HG03460 (cell line): Measurements from ENCODE around the gene TMEM151A.
"Not testable (repeated sequence)": the region's sequence is repeated elsewhere in the genome, so short reads cannot be mapped to it uniquely, and the experiment has no call there.

ENCODE experiments used
- ATAC-seq: cut with Tn5 transposase; IDR thresholded peaks from one replicate; pipeline ENCODE4 v1.9.1; 2021; ENCODE audit not compliant: unreplicated experiment

The TMEM151A gene

DNA sequence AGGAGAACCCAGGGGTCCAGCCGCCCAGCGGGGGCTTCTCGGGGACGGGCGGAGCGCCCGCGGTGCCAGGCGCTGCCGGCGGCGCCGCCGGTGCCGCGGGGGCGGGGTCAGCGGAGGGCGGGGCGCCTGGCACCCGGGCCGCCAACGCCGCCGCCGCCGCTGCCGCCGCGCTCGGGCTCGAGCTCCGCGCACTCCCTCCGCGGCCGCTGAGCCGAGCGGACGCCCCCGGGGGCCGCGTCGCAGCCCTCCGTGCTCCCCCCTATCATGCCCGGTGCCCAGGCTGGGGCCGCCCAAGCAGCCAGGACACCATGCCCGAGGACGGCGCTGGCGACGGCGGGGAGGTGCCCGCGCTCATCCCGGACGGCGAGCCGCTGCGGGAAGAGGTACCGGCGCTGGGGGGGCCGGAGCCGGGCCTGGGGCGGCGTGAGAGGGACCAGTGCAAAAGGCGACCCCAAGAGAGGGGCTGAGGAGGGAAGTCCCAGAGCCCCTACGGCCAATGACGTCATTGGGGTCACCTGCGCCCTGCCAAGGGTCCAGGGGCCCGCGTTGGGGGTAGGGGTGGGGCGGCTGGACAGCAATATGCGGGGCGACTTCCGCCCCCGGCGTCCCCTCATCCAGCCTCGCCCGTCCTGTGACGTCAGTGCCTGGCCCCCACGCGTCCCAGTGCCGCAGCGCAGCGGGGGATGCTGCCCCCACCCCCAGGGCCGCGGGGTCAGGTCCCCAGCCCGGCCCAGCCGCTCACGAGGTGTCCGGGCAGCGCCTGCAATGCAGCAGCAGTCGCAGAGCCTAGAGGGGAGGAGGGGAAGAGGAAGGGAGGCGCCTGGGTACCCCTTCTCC, at the start of gene TMEM151A:
Gene TMEM151A, plus strand, starts transcription at position 189 of the 837 bp plus-strand sequence. Its CDS starts 120 bp downstream, at position 309.
- ATAC-seq = no peak

DNA sequence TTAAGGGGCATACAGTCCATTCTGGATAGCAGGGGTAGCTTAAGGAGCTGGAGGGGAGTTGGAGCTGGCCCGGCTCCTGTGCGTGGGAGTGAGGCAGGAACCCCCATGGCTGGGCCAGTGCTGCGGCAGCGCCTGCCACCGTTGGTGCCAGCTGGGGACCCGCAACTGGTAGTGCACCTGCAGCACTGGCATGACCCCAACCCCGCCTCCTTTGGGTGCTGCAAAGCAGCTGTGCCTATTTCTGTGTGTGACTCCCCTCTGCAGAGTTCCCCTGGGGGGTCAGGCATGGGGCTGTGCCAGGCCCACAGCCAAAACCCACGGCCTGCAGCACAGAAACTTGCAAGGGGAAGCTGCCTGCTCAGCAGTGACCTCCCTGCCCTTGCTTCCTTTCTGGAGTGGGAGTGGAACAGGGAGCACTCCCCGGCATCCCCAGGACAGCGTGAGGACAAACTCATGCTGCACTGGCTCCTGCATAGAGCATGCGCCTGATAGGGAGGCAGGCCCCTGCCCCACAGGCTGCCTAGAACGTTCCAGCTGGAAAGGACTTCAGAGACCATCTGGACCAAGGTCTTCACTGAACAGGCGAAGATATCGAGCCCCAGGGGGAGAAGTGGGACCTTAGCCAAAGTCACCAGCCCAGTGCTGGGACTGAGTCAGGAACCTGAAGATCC, 49.5 kb upstream of the TMEM151A start:
- no peak for ATAC-seq

DNA sequence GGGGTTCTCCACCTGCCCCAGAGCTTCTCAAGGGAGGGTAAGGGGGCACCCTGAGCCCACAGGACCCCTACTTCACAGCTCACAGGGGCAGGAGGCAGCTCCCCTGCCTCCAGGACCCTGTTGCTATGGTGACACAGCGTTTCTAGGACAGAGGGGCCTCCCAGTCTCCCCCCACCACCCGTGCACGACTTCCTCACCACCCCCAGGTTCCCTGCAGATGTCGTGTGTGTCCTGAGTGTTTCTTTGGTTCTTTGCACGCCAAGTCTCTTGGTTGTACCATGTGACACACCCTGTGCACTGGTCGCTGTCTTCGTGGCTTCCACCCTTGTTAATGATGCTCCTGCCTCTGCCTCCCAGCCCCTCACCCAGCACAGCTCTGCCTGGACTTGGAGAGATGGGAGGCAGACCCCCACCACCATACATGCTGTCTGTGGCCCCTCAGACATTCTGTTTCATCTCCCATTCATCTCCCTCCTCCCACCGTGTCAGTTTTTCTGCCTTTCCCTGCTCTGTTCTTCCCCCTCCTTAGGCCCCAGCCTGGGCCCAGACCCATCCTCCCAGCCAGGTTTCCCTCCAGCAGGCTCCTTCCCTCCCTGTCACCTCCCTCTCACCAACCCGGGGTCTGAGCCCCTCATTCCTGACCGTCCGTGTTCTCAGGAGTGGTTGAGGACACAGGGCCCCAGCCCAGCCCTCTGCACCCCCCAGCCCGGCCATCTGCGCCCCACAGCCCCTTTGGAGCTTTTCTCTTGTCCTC, 47.7 kb upstream of the TMEM151A start:
- no peak for ATAC-seq

DNA sequence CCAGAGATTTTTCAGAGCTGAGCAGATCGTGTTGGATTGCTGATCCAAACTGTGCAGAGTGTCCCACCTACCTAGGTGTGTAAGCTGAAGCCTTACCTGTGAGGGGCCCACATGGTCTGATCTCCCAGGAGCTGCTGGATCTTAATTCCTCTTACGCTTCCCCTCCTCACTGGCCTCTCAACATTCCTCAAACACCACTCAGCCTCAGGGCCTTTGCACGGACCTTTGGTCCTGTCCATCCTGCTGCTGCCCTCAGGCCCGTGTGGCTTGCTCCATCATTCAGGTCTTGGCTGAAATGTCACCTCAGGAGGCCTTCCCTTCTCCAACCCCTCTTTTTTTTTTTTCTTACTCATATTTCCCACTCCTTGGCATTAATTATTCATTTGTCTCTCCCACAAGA, 44.4 kb upstream of the TMEM151A start:
- ATAC-seq = no peak

DNA sequence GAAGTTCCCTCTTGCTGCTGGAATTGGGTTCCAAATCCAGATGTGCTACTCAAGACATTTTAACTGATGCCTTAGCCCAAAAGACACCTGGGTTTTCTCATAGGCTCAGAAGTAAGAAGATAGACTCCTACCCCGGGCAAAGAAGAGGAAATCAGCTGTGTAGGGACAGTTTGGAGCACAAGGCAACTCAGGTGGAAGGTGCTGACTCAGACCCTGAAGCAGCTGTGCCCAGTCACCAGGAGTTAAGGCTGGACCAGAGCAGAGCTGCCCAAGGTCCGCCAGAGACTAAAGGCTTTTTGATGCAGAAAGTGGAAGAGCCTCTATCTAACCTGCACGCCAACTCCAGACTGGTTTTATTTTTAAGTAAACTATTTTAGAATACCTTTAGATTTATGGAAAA, 43.9 kb upstream of the TMEM151A start:
- ATAC-seq = no peak

DNA sequence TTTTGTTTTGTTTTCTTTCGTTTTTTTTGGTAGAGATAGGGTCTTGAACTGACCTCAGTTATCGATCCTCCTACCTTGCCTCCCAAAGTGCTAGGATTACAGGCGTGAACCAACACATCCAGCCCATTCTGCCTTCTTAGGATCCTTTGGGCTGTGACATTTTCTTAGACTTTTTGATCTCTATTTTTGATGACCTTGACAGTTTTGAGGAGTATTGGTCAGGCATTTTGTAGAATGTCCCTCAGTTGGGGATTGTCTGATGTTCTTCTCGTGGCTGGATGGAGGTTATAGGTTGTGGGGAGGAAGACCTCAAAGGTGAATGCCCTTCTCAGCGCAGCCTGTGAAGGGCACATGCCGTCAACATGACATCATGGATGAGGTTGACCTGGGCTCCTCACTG, 42.8 kb upstream of the TMEM151A start:
- ATAC-seq = no peak

DNA sequence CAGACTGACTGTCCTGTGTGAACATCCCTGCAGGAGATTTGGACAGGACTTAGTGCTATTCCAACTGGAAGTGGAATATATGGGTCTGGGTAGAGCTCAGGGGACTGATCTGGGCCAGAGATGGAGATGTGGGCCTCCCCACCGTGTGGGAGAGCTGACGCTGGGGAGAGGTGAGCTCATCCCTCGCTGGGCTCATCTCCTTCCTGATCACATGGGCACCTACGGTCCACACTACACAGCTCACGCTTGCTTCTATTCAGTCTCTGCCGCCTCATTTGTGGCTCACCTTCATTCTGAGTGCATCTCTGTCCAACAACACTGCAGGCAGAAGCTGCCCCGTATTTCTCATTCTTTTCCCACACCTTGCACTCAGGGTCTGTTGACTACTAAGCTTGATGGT, 39.9 kb upstream of the TMEM151A start:
- ATAC-seq = no peak

DNA sequence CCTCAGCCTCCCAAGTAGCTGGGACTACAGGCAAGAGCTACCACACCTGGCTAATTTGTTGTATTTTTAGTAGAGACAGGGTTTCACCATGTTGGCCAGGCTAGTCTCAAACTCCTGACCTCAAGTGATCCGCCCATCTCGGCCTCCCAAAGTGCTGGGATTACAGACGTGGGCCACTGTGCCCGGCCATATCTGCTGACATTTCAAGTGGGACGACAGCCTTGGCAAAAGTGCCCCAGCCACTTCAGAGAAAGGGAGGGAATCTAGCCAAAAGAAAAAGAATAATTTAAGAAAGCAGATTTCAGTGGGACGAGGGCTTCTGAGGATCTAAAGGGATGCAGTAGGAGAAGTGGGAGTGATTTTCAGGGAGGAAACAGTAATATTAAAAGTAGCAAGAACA, 38.6 kb upstream of the TMEM151A start:
- not testable (repeated sequence) for ATAC-seq

DNA sequence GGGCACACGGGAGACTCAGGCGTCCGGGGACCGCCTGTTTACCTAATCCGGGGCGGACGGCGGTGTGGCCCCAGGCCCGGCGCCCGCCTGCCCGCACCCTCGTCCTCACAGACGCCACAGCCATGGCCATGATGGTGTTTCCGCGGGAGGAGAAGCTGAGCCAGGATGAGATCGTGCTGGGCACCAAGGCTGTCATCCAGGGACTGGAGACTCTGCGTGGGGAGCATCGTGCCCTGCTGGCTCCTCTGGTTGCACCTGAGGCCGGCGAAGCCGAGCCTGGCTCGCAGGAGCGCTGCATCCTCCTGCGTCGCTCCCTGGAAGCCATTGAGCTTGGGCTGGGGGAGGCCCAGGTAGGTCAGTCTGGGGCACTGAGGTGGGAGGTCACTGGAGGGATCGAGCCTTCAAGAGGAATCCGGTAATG, 33.2 kb upstream of the TMEM151A start:
- ATAC-seq = no peak

DNA sequence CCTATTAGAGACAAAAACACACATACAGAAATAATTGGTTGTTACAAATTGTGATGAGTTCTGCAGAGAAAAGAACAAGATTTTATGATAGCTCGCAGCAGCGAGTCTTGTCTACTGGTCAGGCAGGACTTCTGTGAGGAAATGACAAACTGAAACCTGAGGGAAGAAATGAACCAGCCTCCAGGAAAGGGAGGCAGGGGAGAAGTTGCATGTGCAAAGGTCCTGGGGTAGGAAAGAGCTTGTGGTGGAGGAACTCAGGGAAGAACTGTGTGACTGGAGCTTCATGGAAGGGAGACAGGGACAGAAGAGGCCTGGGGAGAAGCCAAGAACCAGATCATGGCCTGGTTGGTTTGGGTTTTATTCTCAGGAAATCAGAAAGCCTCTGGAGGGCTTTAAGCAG, 32.5 kb upstream of the TMEM151A start:
- ATAC-seq = no peak

DNA sequence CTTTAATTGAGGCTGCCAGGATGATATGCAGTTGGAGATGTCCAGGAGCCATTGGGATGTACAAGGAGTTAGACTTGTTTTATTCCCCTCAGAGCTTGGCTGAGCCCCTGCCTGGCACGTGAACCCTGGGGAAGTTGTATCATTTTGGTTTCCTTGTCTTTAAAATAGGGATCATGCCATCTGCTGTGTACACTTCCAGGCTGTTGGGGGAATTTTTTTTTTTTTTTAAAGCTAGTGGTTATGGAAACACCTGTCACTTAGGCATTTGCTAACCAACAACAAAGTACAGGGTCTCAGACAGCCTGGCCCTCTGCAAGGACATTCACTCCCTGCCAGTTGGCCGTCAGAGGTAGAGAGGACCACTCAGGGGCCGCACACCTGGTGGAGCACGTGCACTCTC, 31.7 kb upstream of the TMEM151A start:
- ATAC-seq = no peak

DNA sequence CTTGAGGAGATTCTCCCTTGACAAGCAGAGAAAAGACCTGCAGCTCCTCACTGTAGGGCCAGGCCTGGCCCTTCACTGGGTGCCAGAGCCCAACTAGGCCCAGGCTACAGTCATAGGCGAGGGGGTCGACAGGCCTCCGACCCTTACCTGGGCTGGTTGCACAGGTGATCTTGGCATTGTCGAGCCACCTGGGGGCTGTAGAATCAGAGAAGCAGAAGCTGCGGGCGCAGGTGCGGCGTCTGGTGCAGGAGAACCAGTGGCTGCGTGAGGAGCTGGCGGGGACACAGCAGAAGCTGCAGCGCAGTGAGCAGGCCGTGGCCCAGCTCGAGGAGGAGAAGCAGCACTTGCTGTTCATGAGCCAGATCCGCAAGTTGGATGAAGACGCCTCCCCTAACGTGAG, 30.1 kb upstream of the TMEM151A start:
- no peak for ATAC-seq

DNA sequence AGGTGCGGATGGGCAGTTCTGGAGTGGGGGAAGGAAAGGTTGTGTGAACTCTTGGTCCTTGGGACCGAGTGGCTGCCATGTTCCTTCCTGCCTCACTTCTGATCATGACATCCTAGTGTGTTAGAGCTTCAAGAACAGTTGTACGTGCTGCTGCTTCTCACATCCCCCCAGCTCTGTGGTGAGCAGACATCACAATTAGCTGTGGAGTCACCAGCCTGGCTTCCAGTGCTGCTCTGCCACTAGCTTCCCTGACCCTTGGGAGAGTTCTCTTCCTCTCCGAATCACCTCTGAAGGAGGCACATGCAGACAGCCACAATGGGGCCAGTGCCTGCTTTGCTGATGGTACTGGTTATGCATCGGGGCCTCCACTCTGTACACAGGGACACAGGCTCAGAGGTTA, 29.5 kb upstream of the TMEM151A start:
- no peak for ATAC-seq

DNA sequence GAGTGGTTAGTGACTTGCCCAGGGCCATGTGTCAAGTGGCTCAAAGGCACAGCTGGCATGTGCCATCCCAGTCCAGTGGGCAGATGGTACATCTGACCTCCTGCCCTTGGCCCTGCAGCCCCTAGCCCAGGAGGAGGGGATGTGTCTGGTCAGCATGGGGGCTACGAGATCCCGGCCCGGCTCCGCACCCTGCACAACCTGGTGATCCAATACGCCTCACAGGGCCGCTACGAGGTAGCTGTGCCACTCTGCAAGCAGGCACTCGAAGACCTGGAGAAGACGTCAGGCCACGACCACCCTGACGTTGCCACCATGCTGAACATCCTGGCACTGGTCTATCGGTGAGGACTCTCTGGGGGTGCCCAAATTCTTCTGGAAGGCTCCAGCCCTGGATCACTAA, 29.0 kb upstream of the TMEM151A start:
- ATAC-seq = no peak

DNA sequence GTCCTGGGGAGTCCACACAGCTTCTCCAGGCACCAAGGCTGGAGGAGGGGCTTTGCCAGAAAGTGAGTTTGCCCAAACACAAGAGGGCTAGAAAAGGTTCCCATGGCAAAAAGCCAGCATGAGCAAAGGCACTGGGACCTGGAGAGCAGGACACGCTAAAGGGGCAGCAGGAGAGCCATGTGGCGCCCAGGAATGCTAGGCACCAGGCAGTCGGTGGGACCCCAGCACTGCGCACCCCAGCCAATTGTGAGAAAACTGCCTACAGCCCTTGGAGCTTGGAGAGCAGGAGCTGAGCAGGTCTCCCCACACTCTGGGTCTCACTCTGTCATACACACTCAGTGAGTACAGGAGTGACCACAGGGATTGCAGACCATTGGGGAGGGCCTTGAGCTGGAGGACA, 28.5 kb upstream of the TMEM151A start:
- no peak for ATAC-seq

DNA sequence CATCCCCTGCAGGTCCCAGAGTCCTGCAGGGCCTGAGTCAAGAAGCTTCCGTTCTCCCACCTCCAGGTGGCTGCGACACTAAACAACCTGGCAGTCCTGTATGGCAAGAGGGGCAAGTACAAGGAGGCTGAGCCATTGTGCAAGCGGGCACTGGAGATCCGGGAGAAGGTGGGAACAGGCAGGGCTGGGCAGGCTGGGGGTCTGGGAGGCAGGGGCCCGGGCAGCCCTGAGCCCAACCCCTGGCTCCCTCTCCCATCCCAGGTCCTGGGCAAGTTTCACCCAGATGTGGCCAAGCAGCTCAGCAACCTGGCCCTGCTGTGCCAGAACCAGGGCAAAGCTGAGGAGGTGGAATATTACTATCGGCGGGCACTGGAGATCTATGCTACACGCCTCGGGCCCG, 27.9 kb upstream of the TMEM151A start:
- no peak for ATAC-seq

DNA sequence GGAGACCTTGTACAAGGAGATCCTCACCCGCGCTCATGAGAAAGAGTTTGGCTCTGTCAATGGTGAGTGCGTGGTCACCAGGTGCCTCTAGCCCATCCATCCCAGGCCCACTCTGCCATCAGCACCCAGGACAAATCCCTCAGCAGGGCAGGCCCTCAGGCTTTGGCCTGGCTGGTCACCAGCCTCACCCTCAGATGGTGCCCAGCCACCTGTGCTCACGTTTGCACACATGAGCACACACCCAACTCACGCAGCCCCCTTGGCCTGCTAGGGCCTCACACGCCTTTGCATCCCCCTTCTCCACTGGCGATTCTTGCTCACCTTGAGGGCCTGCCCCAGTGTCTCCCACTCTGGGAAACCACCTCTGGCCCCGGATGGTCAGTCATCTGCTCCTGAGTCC, 27.3 kb upstream of the TMEM151A start:
- ATAC-seq = no peak

DNA sequence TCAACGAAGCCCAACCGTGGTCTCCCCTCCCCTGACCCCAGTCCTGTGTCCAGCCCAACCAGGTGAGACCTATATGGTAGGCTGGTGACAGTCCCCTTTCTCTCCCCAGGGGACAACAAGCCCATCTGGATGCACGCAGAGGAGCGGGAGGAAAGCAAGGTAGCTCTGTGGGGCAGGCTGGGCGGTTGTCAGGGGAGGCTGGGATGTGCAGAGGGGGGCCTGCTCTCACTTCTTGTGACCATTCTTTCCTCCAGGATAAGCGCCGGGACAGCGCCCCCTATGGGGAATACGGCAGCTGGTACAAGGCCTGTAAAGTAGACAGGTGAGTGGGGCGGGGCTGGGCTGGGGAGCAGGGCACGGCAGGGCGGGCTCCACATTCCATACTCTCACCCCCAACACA, 26.8 kb upstream of the TMEM151A start:
- ATAC-seq = no peak

DNA sequence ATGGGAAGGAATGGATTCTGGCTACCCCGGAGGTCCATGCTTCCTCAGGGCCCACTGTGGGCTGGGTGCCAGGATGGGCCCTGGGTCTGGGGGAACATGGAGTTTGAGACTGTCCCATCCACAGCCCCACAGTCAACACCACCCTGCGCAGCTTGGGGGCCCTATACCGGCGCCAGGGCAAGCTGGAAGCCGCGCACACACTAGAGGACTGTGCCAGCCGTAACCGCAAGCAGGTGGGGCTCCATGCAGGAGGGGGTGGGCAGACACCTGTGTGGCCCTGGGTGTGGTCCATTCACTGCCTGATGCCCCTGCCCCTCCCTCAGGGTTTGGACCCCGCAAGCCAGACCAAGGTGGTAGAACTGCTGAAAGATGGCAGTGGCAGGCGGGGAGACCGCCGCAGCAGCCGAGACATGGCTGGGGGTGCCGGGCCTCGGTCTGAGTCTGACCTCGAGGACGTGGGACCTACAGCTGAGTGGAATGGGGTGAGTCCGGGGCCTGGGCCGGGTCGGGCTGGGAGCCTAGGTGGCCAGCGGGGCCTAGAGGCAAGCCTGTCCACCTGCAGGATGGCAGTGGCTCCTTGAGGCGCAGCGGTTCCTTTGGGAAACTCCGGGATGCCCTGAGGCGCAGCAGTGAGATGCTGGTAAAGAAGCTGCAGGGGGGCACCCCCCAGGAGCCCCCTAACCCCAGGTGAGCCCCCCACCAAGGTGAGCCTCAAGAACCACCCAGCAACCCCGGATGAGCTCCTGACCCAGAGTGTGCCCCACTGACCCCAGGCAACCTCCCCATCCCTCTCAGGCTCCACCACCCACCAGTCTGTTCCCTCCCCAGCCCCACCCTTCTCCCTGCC, 25.9 kb upstream of the TMEM151A start:
- ATAC-seq = no peak

DNA sequence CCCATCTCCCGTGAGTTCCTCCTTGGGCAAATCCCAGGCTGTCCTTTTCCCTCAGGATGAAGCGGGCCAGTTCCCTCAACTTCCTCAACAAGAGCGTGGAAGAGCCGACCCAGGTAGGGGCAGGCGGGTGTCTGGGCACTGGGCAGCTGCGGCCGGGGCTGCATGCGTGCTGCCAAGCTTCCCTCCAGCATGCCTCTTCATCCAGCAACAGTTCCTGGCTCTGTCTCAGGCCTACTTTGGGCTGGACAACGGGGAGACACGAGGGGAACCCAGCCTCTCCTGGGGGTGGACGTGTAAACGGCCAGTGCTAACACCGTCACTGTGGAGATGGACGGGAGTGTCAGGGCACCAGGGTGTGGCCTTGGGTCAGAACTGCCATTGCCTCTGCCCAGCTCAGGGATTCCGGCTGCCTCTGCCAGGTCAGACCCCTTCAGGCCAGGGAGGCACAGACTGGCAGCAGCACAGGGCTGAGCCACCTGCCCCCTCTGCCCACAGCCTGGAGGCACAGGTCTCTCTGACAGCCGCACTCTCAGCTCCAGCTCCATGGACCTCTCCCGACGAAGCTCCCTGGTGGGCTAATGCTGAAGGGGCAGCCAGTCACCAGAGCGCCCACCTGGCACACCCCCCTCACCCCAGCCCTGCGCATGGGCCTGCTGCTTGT, 25.2 kb upstream of the TMEM151A start:
- no peak for ATAC-seq

DNA sequence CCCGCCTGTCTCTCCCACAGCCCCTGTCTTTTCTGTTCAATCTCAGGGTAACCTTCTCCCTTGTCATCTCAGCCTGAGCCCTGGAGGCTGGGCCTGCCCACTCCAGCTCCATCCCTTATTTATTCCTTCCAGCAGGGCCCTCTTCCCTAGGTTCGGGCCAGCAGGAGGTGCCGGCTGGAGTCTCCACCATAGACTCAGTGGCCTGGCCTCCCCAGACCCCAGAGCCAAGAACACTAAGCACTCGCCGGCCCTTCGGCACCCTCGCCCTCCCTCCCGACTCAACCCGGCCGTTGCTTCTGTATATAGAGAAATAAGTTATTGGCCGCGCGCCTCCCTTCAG, 24.7 kb upstream of the TMEM151A start:
- no peak for ATAC-seq
